Left kidney (tissue), 2 donors: ENCODE measurements around the gene ACER2. TPM values are rescaled to one million over a fixed set of nuclear protein-coding genes. Genes with fewer than 3 reads are reported as not detected.

ENCODE experiments used
- DNase-seq: peaks from one replicate; pipeline ENCODE4 v3.0.0-alpha.2; 2013
- polyA plus RNA-seq: library from polyadenylated mRNA; unstranded; fragments of 120-200 nt; gene quantifications from one replicate; pipeline ENCODE4 v1.2.1, GENCODE V29; 2013; ENCODE audit not compliant: insufficient read length

The ACER2 gene
- polyA plus RNA-seq, 1 donor: 13.5 TPM

GRCh38 chr9:19484699-19485098, 75.9 kb downstream of the ACER2 start:
- no peak for DNase-seq

DNA sequence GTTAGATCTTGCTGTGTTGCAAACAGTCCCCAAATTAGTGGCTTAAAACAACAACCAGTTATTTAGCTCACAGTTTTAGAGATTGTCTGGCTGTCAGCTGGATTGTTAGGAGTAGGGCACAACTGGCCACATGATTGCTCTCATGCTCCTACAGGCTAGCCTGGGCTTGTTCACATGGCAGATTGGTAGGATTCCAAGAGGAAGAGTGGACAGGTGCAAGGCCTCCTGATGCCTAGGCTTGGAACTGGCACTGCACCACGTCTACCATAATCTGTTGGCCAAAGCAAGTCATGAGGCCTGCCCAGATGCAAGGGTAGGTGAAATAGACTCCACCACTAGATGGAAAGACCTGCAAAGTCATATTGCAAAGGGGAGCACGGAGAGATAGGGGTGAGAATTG, 76.4 kb downstream of the ACER2 start:
- DNase-seq: no peak

DNA sequence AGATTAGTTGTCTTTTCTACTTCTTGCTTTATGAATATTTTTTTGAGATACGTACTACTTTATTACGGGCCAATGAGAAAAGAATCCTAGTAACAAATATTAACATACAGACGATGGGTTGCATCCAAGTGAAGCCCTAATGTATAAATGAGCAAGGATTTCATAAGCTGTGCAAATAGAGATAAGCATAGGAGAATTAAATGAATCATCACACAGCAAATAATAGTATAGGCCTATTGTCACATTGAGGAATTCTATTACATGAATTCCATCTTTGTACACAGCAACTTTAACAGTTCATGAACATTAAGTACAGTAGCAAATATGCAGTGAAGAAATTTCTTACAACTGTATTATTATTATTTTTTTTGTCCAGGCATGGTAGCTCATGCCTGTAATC, 78.0 kb downstream of the ACER2 start:
- DNase-seq: no peak

DNA sequence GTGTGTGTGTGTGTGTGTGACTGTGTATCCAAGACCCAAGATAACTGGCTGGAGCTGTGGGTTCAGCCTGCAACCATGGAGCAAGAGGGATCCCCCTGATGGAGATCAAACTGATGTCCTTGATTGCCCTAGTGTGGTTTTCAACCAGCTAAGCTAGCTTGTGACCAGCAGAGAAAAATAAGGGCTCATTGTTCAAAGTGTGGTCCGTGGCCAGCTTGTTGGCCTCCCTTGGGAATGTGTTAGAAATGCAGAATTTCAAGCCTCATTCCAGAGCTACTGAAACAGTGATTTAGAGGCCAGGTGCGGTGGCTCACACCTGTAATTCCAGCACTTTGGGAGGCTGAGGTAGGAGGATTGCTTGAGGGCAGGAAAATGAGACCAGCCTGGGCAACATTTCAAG, 79.9 kb downstream of the ACER2 start:
- no peak for DNase-seq

DNA sequence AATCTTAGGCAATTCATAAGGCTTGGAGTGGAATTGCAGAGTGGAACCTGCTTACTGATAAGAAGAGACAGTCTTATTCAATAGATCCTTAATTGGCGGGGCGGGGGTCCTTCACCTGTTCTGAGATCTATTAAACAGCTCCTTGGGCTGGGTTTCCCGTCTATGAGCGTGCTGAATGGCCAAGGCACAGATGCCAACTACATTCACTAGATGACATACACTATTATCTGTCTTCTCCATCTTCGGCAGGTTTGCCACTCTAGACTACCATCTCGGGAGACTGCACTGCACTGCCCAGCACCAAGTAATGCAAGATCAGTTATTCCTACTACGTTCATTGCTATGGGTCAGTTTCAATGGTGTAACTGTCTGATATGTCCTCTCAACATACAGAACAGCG, 81.5 kb downstream of the ACER2 start:
- DNase-seq: no peak

DNA sequence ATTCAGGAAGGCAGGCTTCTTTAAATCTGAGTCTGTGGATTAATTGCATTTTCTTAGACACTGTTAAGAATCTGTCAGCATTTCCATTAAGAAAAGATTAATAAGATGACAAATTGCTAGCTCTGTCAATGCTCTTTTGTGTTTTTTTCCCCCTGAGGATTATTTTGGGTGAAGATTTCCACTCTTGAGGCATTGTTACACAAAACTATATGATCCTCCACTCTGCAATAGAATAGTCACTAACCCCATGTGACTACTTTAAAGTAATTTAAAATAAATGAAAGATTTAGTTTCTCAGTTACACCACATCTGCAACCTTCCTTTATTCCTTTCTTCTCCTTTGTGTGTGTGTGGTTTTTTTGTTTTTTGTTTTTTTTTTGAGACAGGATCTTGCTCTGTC, 82.0 kb downstream of the ACER2 start:
- DNase-seq: no peak

DNA sequence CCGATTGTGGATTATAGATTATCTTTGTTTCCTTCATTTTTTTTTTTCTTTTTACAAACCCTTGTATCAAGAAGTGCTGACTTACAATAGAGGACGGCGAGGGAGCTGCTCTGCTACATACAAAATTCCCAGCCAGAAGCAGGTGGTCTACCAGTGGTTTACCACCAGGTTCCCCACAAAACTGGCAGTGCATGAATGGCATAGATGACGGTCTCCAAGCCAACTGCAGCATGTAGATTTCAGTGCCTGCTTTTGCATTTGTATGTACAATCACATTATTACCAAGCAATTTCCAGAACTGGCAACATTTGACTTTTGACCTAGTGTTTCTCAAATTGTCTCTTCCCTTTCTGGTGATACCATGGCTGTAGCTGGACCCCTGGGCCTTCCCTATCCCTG, 84.0 kb downstream of the ACER2 start:
- no peak for DNase-seq

DNA sequence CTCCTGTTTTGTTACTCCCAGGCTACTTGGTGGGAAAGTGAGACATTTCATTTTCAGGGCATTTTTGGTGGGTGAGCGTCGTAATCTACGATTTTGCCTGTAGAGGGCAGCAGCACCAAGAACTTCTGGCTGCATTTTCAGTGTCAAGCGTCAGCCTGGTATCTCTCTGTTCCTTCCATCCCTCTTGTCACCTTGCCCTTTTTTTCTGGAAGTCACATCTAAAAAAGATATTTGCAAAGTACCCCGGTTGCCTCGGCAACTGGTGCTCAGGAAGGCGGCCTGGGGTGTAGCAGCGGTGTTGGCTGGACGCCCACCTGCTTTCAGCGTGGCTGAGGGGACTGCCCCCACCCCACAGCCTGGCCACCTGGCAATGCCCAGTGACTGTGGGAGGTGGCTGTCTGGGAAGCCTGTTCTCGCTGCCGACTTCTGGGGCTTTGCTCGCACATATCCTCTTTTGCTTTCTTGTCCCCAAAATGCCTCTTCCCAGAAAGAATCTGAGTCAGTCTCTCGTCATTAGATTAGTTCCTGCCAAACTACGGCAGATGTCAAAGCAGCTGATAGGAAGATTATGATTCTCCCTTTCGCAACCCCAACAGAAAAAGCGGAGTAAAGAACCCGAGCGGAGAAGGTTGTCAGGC, 84.5 kb downstream of the ACER2 start:
- DNase-seq: peak; percentile 62

GRCh38 chr9:19493876-19494275, 85.1 kb downstream of the ACER2 start:
- no peak for DNase-seq

DNA sequence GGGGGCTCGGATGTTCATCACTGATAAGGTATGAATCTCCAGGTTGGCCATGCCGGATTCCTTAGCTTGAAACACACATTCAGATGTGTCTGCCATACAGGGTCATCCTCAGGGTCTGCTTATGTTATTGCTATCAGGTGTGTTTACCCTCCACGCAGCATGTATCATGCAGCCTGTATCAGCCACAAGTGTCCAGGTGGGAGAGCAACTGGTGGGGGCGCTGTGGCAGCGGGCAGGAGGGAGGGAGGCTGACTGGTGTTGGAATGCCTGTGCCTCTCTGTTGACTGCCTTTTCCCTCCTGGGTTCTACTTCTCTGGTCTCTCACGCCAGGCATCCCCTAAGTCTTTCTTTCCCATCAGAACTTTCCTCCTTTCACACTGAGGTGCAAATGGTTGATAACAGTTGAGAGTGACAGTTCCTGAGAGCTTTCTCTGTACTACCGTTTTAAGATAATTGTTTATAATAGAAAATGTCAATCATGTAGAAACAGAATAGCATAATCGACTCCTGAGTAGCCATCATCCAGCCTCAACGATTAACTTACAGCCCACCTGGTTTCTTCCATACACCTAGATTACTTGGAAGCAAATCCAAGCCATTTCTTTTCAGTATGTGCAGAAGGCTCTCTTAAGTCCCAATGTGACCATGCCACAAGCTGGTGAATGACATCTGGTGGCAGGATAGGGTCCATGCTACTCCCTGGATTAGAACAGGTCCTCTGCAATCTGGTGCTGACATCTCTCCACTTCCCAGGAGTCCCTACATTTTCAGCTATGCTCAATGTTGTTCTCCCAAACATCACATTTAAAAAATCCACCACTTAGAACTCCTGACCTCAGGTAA, 86.6 kb downstream of the ACER2 start:
- DNase-seq: no peak

- peak; percentile 21 for DNase-seq
Measured at GRCh38 chr9:19496321-19497050, 87.7 kb downstream of the ACER2 start.

DNA sequence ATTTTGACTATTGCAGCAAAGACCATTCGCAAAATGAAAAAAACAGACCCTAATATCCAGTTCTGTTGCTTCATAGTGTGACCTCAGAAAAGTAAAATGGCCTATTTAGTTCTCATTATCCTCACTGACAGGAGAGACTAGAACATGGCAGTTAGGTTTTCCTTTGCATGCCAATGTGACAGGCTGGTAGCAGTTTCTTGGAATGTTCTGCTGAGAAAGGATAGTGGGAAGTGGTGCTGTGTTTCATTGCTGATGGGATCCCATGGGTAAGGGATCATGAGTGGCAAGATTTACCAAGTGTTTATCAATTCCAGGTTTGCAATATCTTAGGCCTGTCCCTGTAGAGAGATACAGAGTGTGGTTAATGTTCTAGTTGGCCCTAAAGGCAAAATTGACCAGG, 88.5 kb downstream of the ACER2 start:
- peak; percentile 10 for DNase-seq

GRCh38 chr9:19498015-19498414, 89.2 kb downstream of the ACER2 start:
- no peak for DNase-seq

Other genes starting within 250 kb of the ACER2 start
- gene DENND4C, start 178.3 kb upstream of the ACER2 start, polyA plus RNA-seq: 60.6 TPM
- 2,702 TPM for gene RPS6, start 28.8 kb upstream of the ACER2 start, polyA plus RNA-seq